Stimulated activated CD8-positive, alpha-beta memory T cell treated with anti-CD3 and anti-CD28 coated beads, Interleukin-12 subunit alpha, Interleukin-12 subunit beta, amount 100 ng/mL, for 4 hours (primary cell): ENCODE results near the gene SLC35A5.

ENCODE experiments used
- DNase-seq: peaks from one replicate; pipeline ENCODE4 v3.0.0-alpha.2; 2020; ENCODE audit warnings: low read depth

SLC35A5 gene

GRCh38 chr3:112627419-112627818 is 65.6 kb downstream of the SLC35A5 start:
- DNase-seq: no peak

DNA sequence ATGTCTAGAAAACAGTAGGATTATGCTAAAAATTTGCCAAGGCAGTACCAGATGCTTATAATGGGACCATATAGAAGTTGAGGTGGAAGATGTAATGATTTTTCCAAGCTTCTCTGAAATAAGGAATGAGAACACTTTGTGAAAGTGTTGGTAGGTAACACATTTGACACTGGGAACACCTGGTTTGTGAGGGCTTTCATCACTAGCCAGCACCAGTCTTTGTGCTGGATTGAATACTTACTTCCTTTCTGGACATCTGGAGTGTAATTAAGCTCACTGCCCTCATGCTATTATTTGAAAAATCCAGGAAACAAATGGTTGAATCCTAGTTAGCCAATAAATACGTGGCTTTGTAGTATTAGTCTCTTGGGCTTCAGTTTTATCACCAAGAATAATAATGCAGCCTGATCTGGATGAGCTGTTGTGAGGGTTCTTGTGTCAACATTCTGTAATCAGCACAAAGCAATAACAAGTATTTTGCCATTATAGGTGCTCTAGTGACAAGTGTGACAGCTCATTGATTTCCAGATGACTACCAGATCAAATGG is 66.1 kb downstream of the SLC35A5 start:
- no peak for DNase-seq

- no peak for DNase-seq
Observed at GRCh38 chr3:112629425-112629824, 67.6 kb downstream of the SLC35A5 start.

DNA sequence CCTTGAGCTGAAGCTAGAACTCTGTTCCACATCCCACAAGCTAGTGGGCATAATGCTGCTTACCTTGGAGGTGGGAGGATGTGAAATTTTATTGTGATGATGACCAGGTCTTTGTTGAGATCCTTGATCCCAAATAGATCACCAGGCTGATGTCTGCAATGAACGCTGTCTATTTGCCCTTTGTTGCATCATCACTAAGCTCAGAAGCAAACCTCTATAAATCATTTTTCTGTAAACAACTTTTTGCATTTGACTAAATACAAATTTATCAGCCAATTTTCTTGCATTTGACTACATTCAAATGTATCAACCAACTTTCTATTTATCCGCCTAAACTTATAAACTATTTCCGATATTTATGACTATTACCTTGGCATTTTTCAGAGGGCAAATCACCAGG is 69.4 kb downstream of the SLC35A5 start:
- DNase-seq: no peak

GRCh38 chr3:112632596-112632995 is 70.8 kb downstream of the SLC35A5 start:
- no peak for DNase-seq

- DNase-seq: no peak
Observed at GRCh38 chr3:112633191-112633590, 71.3 kb downstream of the SLC35A5 start.

DNA sequence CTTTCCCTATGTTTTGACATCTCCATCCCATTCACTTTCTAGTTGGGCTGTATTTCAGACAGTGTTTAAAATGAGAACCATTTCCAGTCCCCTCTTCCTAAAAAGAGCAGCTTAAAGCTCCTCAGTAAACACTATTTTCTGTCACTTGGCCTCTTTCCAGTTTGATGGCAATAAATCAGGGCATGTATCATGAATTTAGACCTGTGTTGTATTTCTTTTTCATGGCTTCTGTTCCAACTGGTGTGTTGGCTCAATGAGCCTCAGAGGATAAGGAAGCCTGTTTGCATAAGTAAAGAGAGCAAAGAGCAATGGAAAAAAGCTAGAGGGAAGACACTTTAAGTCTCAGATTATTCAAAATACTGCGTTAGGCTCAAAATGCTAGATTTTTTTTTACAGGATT is 71.9 kb downstream of the SLC35A5 start:
- no peak for DNase-seq

GRCh38 chr3:112634786-112635541 is 73.1 kb downstream of the SLC35A5 start:
- DNase-seq: no peak
